ENCODE data around the gene PAM16.

The PAM16 gene

GRCh38 chr16:4322121-4323052 lies 28.7 kb downstream of the PAM16 start:
- no peak for DNase-seq (ENCODE audit: low read depth)
- no peak for TF ChIP-seq CTCF (conservative IDR thresholded peaks at IDR 0.05; ENCODE audit: control insufficient read depth, insufficient read depth, low read depth, low read length)
- no peak overlapping the region for H3K4me3 ChIP-seq (ENCODE audit: control insufficient read depth, low read depth, low read length)

GRCh38 chr16:4321286-4322120 lies 29.6 kb downstream of the PAM16 start:
- no peak for DNase-seq (ENCODE audit: low read depth)
- TF ChIP-seq CTCF (conservative IDR thresholded peaks at IDR 0.05; ENCODE audit: control insufficient read depth, insufficient read depth, low read depth, low read length), result no peak
- H3K4me3 ChIP-seq (ENCODE audit: control insufficient read depth, low read depth, low read length), result no peak overlapping the region

GRCh38 chr16:4320571-4321137 lies 30.5 kb downstream of the PAM16 start:
- no peak for TF ChIP-seq CTCF (conservative IDR thresholded peaks at IDR 0.05; ENCODE audit: control insufficient read depth, insufficient read depth, low read depth, low read length)
- no peak for DNase-seq (ENCODE audit: low read depth)
- H3K4me3 ChIP-seq (ENCODE audit: control insufficient read depth, low read depth, low read length), result no peak overlapping the region

- peak; percentile 36 for DNase-seq (ENCODE audit: low read depth)
- H3K4me3 ChIP-seq (ENCODE audit: control insufficient read depth, low read depth, low read length), result no peak overlapping the region
- TF ChIP-seq CTCF (conservative IDR thresholded peaks at IDR 0.05; ENCODE audit: control insufficient read depth, insufficient read depth, low read depth, low read length), result no peak
Observed at GRCh38 chr16:4319454-4320421, 31.4 kb downstream of the PAM16 start.

GRCh38 chr16:4318967-4319366 lies 32.2 kb downstream of the PAM16 start:
- DNase-seq (ENCODE audit: low read depth), result no peak
- TF ChIP-seq CTCF (conservative IDR thresholded peaks at IDR 0.05; ENCODE audit: control insufficient read depth, insufficient read depth, low read depth, low read length), result no peak
- H3K4me3 ChIP-seq (ENCODE audit: control insufficient read depth, low read depth, low read length), result no peak overlapping the region

All from fibroblast of mammary gland (primary cell).